ENCODE measurements around the gene TAAR1.
"Not testable (repeated sequence)": the region's sequence is repeated elsewhere in the genome, so short reads cannot be mapped to it uniquely, and the experiment has no call there.

Gene TAAR1

DNA sequence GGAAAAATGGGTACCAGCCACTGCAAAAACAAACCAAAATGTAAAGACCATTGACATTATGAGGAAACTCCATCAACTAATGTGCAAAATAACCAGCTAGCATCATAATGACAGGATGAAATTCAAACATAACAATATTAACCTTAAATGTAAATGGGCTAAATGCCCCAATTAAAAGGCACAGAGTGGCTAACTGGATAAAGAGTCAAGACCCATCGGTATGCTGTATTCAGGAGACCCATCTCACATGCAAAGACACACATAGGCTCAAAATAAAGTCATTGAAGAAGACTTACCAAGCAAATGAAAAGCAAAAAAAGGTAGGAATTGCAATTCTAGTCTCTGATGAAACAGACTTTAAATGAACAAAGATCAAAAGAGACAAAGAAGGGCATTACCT lies 21.8 kb downstream of the TAAR1 start:
- H3K9me3 Mint-ChIP-seq; ATAC-seq (ENCODE audit: low read depth): not testable (repeated sequence)

DNA sequence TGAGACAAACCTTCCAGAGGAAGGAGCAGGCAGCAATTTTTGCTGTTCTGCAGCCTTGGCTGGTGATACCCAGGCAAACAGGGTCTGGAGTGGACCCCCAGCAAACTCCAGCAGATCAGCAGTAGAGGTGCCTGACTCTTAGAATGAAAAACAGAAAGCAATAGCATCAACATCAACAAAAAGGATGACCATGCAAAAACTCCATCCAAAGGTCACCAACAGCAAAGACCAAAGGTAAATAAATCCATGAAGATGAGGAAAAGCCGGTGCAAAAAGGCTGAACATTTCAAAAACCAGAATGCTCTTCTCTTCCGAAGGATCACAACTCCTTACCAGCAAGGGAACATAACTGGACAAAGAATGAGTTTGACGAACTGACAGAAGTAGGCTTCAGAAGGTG lies 23.1 kb downstream of the TAAR1 start:
- not testable (repeated sequence) for ATAC-seq (ENCODE audit: low read depth); H3K27ac Mint-ChIP-seq; H3K36me3 Mint-ChIP-seq; DNase-seq (ENCODE audit: low spot score in 2 of 2); H3K9me3 Mint-ChIP-seq; H3K4me3 Mint-ChIP-seq
- peaks cover 13% of the 10 kb centered on the region for H3K4me1 Mint-ChIP-seq
- H3K27me3 Mint-ChIP-seq, result peaks cover 13% of the 10 kb centered on the region

More for the DNA sequence above, 21.8 kb downstream of the TAAR1 start:
- DNase-seq (ENCODE audit: low spot score in 2 of 2); H3K36me3 Mint-ChIP-seq; H3K27ac Mint-ChIP-seq; H3K4me3 Mint-ChIP-seq: not testable (repeated sequence)
- Mint-ChIP-seq H3K27me3 (peaks cover 13% of the 10 kb centered on the region), H3K4me1 (peaks cover 13% of the 10 kb centered on the region)

DNA sequence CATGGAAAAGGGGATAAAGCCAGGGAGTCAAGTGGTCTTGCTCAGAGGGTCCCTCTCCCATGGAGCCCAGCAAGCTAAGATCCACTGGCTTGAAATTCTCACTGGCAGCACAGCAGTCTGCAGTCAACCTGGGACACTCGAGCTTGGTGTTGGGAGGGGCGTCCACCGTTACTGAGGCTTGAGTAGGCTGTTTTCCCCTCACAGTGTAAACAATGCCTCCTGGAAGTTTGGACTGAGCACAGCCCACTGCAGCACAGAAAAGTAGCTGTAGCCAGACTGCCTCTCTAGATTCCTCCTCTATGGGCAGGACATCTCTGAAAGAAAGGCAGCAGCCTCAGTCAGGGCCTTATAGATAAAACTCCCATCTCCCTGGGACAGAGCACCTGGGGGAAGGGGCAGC lies 23.7 kb downstream of the TAAR1 start:
- ATAC-seq (ENCODE audit: low read depth); H3K36me3 Mint-ChIP-seq; H3K4me3 Mint-ChIP-seq; H3K27ac Mint-ChIP-seq; H3K9me3 Mint-ChIP-seq; DNase-seq (ENCODE audit: low spot score in 2 of 2): not testable (repeated sequence)
- Mint-ChIP-seq H3K27me3 (peaks cover 17% of the 10 kb centered on the region), H3K4me1 (peaks cover 13% of the 10 kb centered on the region)

DNA sequence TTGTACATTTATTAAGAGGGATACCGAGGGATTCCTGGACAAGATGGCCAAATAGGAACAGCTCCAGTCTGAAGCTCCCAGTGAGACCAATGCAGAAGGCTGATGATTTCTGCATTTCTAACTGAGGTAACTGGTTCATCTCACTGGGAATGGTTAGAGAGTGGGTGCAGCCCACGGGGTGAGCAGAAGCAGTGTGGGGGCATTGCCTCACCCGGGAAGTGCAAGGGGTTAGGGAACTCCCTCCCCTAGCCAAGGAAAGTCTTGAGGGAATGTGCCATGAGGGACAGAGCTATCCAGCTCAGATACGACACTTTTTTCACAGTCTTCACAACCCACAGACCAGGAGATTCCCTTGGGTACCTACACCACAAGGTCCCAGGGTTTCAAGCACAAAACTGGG lies 24.2 kb downstream of the TAAR1 start:
- H3K27me3 Mint-ChIP-seq, result peaks cover 17% of the 10 kb centered on the region
- no peak overlapping the region for H3K4me3 Mint-ChIP-seq
- H3K4me1 Mint-ChIP-seq, result peaks cover 13% of the 10 kb centered on the region

DNA sequence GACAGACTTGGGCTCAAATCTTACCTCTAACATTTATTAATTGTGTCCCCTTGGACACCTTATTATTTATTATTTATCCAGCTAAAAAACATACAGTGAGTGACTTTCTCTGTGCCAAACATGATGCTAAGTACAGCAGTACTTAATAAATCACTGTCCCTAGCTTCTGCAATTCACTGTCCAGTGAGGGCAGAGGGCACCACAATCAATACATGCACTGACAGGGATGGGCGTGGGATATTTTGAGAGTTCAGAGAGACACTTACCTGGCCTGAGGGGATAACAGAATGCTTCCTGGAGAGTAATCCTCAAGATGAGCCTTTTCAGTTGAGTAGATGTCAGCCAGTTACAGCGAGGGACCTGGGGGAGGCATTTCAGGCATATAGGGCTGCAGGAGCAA lies 25.6 kb downstream of the TAAR1 start:
- H3K4me3 Mint-ChIP-seq, result no peak overlapping the region
- H3K4me1 Mint-ChIP-seq, result peaks cover 2% of the 10 kb centered on the region

More for the DNA sequence above, 24.2 kb downstream of the TAAR1 start:
- ATAC-seq (ENCODE audit: low read depth) (no peak), DNase-seq (ENCODE audit: low spot score in 2 of 2) (no peak)
- Mint-ChIP-seq H3K27ac (no peak overlapping the region), H3K36me3 (peaks cover 5% of the 10 kb centered on the region), H3K9me3 (peaks cover 3% of the 10 kb centered on the region)

DNA sequence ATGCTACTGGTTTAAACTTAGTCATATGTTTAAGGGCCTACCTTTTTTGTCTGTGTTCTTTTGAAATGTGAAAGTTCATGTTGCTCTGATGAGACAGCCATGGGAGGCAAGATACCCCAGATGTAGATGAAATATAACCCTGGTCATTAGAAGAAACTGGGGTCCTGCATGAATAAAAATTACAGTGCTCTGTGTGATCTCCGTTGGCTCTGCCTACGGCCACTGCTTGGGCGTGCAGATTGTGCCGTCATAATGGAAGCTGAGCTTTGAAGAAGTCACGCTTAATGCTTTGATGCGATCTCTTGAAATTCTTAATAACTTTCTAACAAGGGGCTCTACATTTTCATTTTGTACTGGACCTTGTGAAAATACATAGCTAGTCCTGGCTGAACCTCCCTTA lies 34.8 kb downstream of the TAAR1 start, which contains the start of gene TAAR2:
Gene TAAR2, minus strand, starts transcription at position 101 of the 400 bp plus-strand sequence. Its CDS starts 0 bp downstream, at position 101.
- ATAC-seq (ENCODE audit: low read depth) (no peak), DNase-seq (ENCODE audit: low spot score in 2 of 2) (no peak)
- Mint-ChIP-seq H3K27me3 (peaks cover 10% of the 10 kb centered on the region), H3K4me3 (no peak within 1 kb of the TSS), H3K4me1 (no peaks in the 10 kb centered on the region), H3K36me3 (no peaks in the 10 kb centered on the region), H3K27ac (no peak within 1 kb of the TSS), H3K9me3 (peaks cover 2% of the 10 kb centered on the region)

More for the DNA sequence above, 25.6 kb downstream of the TAAR1 start:
- Mint-ChIP-seq H3K27ac (no peak overlapping the region), H3K27me3 (peaks cover 23% of the 10 kb centered on the region), H3K9me3 (peaks cover 3% of the 10 kb centered on the region), H3K36me3 (peaks cover 5% of the 10 kb centered on the region)
- no peak for ATAC-seq (ENCODE audit: low read depth)
- DNase-seq (ENCODE audit: low spot score in 2 of 2), result no peak

DNA sequence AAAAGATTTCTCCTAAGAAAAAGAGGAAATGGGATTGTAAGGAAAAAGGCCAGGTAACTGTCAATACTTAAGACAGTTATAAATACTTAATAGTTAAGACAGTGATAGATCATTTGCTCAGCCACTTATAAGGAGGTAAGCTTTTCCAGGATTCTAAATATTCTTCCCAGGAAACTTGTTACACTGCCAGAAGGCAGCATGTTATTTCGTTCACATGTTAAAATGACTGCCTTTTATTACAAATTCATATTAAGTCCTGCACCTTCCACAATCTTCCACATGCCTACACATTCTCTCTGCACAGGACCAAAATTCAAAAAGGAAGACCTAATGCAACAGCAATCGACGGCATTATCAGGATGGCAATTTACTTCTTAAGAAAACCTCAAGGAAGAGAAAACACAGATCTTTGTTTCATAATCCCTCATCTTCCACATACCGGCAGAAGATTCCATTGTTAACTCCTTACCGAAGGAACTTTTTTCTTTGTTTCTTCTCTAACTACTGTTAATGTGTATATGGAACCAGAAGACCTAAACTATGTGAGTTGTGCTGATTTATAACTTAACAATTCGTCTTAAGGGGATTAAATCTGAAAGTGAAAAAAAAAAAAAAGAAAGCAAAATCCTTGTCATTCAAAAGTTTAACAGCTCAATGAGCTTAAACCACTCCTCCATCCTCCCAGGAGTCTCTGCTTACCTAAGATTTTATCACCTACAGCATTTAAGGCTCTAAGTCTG lies 35.7 kb downstream of the TAAR1 start:
- H3K27me3 Mint-ChIP-seq, result peaks cover 8% of the 10 kb centered on the region
- ATAC-seq (ENCODE audit: low read depth) (no peak), DNase-seq (ENCODE audit: low spot score in 2 of 2) (no peak)
- H3K36me3 Mint-ChIP-seq, result no peaks in the 10 kb centered on the region
- H3K4me3 Mint-ChIP-seq, result no peak overlapping the region
- peaks cover 2% of the 10 kb centered on the region for H3K9me3 Mint-ChIP-seq
- no peak overlapping the region for H3K27ac Mint-ChIP-seq
- H3K4me1 Mint-ChIP-seq, result no peaks in the 10 kb centered on the region

DNA sequence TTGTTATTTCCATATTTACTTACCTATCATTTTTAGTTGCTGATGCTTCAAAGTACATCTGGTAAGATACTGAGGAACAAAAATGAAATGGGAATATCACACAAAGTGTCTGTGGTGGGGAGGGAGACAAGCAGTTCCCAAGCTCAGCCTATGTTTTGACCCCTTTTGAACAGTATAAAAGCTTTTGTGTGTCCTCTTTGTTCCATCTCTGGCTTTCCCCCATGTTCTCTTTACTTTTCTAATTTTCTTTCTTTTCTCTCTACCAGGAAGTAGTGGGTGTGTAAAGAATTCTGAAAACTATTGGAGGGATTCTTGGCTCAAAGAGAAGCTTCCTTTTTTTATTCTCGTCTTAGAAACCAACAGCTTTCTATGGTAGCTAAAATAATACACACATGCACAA lies 42.3 kb downstream of the TAAR1 start:
- ATAC-seq (ENCODE audit: low read depth) (no peak), DNase-seq (ENCODE audit: low spot score in 2 of 2) (no peak)
- Mint-ChIP-seq H3K4me3 (no peak overlapping the region), H3K4me1 (peaks cover 13% of the 10 kb centered on the region), H3K36me3 (no peaks in the 10 kb centered on the region), H3K27ac (no peak overlapping the region), H3K27me3 (no peaks in the 10 kb centered on the region), H3K9me3 (no peaks in the 10 kb centered on the region)

GRCh38 chr6:132614554-132614953 lies 44.4 kb downstream of the TAAR1 start:
- Mint-ChIP-seq H3K9me3 (no peaks in the 10 kb centered on the region), H3K27me3 (no peaks in the 10 kb centered on the region), H3K4me1 (peaks cover 15% of the 10 kb centered on the region), H3K4me3 (peak overlapping the region; percentile 81), H3K36me3 (no peaks in the 10 kb centered on the region), H3K27ac (peak overlapping the region; percentile 74)
- DNase-seq (ENCODE audit: low spot score in 2 of 2), result peak in 1 of 2 donors; percentile 3
- peak; percentile 59 for ATAC-seq (ENCODE audit: low read depth)

- no peaks in the 10 kb centered on the region for H3K27me3 Mint-ChIP-seq
- H3K4me1 Mint-ChIP-seq, result peaks cover 15% of the 10 kb centered on the region
- no peaks in the 10 kb centered on the region for H3K36me3 Mint-ChIP-seq
- no peak overlapping the region for H3K4me3 Mint-ChIP-seq
- H3K27ac Mint-ChIP-seq, result peak overlapping the region; percentile 38
- ATAC-seq (ENCODE audit: low read depth) (no peak), DNase-seq (ENCODE audit: low spot score in 2 of 2) (no peak)
- H3K9me3 Mint-ChIP-seq, result no peaks in the 10 kb centered on the region
Measured at GRCh38 chr6:132612449-132613108, 46.4 kb downstream of the TAAR1 start.

- peaks cover 13% of the 10 kb centered on the region for H3K4me1 Mint-ChIP-seq
Measured at GRCh38 chr6:132611616-132612015, 47.4 kb downstream of the TAAR1 start.

DNA sequence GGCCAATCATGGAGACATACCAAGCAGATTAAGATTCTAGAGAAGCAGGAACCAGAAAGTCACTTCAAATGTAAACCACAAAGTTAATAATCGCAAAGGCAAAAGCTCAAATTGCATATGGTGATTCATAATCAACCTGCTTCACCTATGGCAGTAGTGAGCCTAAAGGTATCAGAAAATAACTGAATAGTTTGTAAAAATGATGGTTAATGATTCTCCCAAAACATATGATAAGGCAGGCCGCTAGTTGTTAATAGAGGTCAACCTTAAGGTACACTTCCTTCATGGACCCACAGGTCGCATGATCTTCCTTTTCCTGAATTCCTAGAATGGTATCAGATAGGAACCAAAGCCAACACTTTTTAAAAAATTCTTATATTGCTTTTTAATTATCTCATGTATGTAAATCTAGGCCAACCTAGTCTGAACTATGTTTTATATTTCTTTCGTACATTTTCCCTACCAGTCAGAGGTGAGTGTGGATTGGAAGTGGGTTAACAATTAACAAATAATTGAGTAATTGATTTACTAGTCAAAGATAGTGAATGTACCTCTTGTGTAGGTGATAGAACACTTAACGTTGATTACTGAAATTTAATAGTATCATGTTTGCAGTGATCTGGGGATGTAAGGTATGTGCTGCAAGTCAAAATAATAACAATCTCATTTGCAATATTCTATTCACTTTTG lies 51.3 kb downstream of the TAAR1 start:
- Mint-ChIP-seq H3K4me3 (no peak overlapping the region), H3K27ac (no peak overlapping the region), H3K4me1 (peaks cover 7% of the 10 kb centered on the region), H3K27me3 (no peaks in the 10 kb centered on the region), H3K36me3 (no peaks in the 10 kb centered on the region), H3K9me3 (no peaks in the 10 kb centered on the region)
- ATAC-seq (ENCODE audit: low read depth) (no peak), DNase-seq (ENCODE audit: low spot score in 2 of 2) (no peak)

More at GRCh38 chr6:132611616-132612015, 47.4 kb downstream of the TAAR1 start:
- H3K4me3 Mint-ChIP-seq, result no peak overlapping the region
- H3K27me3 Mint-ChIP-seq, result no peaks in the 10 kb centered on the region
- no peaks in the 10 kb centered on the region for H3K9me3 Mint-ChIP-seq
- no peak for ATAC-seq (ENCODE audit: low read depth)
- H3K27ac Mint-ChIP-seq, result no peak overlapping the region
- no peaks in the 10 kb centered on the region for H3K36me3 Mint-ChIP-seq
- no peak for DNase-seq (ENCODE audit: low spot score in 2 of 2)

GRCh38 chr6:132604635-132605152 lies 54.3 kb downstream of the TAAR1 start:
- Mint-ChIP-seq H3K4me1 (no peaks in the 10 kb centered on the region), H3K9me3 (no peaks in the 10 kb centered on the region), H3K27me3 (no peaks in the 10 kb centered on the region), H3K36me3 (no peaks in the 10 kb centered on the region), H3K27ac (no peak overlapping the region), H3K4me3 (no peak overlapping the region)
- DNase-seq (ENCODE audit: low spot score in 2 of 2) (no peak), ATAC-seq (ENCODE audit: low read depth) (no peak)

- H3K4me3 Mint-ChIP-seq; H3K9me3 Mint-ChIP-seq; H3K27ac Mint-ChIP-seq; DNase-seq (ENCODE audit: low spot score in 2 of 2); ATAC-seq (ENCODE audit: low read depth); H3K4me1 Mint-ChIP-seq; H3K36me3 Mint-ChIP-seq; H3K27me3 Mint-ChIP-seq: not testable (repeated sequence)
Measured at GRCh38 chr6:132600900-132601299, 58.1 kb downstream of the TAAR1 start.
